Measurements from ENCODE around the gene TDRD1.

TDRD1 gene

DNA sequence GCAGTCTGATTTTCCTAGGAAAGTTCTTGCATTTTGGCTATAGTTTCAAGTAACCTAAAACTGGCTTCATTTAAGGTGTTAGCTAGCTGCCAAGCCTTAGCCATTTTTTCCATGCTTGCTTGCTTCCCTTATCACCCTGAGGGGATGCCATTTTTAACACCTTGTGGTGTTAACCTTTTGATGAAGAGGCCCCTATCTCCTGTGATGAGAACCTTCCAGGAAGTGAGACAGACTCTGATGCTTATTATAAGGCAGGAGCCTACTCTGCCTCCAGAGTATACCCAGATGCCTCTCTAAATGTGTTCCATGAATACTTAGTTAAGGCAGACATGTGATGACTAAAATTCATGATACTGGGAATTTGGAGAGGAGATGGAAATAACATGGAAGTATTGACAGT, 55.0 kb downstream of the TDRD1 start:
- DNase-seq: no peak

DNA sequence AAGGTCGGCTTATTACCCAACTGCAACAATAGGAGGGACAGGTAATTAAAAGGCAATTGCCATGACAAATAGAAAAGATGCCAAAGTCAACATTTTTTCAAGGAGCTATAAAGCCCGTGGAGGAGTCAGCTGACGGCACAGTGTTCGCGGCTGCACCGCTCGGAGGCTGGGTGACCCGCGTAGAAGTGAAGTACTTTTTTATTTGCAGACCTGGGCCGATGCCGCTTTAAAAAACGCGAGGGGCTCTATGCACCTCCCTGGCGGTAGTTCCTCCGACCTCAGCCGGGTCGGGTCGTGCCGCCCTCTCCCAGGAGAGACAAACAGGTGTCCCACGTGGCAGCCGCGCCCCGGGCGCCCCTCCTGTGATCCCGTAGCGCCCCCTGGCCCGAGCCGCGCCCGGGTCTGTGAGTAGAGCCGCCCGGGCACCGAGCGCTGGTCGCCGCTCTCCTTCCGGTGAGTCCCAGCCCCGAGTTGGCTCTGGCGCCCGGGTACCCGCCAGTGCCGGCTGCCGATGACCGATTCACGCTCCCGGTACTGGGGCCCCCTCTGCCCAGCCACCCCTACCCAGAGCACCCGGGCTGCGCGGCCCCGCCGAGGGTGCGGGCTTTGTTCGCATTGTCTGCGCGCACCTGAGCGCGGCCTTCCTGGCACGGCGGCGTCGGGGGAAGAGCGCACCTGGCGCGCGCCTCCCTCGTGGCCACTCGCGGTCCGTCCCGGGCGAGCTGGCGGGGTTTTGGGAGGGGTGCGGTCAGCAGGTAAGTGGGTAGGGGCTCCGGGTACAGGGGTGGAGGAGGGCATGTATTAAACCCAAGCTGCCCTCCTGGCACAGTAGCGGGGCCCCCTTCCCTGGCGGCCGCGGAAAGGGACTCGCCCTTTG, 60.2 kb downstream of the TDRD1 start, which contains the start of gene VWA2:
TSS of gene VWA2 (plus strand) at position 138 of the 877 bp plus-strand sequence. CDS start 9,460 bp downstream, outside the sequence.
- DNase-seq: peak in 1 of 5 experiments; percentile 11

DNA sequence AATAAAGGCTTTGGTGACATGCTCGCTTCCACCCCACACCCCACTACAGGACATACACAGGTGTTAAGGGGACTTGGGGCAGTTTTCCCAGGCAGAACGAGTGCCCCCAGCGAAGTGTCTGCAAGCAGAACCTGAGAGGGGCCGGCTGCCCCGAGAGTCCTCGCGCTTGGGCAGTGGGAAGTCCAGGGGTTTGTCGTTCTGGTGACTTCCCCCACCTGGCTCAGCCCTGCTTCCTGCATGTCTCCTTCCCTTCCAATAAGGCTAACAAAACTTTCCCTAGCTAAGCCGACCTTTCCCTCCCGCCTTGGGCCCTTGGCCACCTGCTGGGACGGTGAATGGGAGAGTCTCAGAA, 60.8 kb downstream of the TDRD1 start:
- DNase-seq: no peak

DNA sequence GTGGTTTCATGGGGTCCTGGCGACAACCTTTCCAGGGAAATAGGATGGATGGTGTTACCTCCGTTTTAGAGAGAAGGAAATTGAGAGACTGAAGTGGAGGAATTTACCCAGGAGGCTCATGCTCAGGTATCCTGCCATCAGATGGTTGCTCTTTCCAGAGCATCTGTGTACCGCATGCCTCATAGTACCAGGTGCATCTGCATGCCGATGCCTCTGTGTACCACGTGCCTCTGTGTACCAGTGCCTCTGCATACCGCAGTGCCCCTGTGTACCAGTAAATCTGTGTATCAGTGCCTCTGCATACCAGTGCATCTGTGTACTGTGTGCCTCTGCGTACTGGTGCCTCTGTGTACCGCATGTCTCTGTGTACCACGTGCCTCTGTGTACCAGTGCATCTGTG, 63.1 kb downstream of the TDRD1 start:
- no peak for DNase-seq

DNA sequence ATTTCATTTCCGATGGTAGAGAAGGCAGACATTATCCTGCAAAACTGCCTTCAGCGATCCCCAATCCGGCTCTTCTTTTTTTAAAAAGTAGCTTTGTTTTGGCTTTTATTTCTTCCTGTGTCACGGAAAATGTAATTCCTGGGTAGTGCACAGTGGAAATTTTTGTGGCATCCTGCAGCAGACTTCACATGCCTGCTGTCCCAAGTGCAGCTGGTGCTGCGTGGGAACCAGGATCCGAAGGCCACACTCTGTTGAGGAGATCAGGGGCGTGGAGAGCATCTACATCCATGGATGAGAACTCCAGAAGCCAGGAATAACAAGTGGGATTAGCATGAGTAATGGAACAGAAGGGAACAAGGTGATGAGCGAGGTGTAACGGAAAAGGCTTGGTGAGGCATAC, 64.5 kb downstream of the TDRD1 start:
- DNase-seq: no peak

DNA sequence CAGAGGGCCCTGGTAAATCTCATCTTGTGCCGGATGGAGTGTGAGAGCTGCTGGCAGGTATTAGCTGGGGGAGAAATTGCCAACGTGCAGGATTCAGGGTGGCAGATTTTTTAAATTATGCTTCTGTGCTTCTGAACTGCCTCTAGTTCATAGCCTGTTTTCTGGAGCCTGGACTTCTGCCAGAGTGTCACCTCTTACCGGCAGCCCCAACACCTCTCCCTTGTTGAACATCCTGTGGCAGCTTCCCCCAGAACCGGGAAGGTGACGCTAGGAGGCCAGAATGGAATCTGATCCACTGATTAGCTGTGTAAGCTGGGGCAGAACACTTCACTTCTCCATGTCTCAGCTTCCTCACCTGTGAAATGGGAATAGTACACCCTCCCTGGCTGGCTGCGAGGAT, 65.0 kb downstream of the TDRD1 start:
- DNase-seq: no peak

DNA sequence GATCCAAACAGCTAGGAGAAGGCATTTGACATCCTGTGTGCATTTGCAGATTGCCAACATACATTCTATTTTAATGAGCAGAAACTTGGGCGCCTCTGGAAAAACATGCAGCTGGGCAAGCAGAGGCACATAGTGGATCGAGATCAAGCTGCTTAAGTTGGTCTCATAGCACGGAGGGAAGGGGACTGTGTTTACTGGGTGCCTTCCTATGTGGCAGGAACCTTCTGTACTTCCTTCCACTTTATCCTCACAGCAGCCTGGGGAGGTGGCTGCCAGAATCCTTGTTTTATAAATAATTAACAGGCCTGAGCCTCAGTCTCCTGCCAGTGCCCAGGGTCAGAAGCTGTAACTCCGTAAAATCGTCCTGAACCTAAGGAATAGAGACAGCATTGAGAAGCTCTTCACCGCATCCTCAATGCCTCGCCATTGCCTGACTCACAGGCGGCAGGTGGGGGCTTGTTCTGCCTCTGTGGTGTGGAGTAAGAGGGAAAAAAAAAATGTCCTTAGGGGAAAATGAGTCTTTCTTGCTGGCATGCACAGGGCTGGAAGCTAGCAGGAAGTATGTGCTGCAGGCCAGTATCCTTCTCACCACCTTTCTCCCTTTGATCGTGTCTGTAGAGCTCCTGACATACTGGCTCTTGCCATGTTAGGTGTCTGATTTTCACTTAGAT, 66.1 kb downstream of the TDRD1 start:
- no peak for DNase-seq

DNA sequence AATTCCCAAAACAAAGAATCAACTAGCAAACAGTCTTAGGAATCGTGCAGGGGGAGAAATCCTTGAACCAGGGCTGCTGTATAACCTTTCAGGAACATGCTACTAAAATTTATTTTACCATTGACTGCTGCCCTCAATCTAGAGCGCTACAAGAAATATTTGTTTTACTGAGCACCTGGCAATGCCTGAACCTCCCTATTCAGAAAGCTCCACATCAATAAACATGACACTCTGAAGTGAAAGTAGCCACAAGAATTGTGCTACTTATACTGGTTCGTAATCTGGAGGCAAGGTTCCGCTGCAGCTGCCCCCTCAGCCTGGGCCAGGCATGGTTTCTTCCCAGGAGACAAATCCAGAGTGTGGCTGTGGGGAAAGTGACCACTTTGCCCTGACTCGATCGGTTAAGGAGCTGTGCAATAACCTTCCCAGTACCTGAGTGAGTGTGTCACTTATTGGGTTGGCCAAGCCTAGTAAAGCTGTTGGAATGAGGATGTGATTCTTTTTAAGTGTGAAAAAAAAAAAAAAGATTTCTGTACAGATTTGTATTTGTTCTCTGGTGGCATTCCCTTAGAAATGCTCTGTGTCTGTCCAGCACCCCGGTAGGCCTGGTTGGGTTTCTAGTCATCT, 67.6 kb downstream of the TDRD1 start:
- no peak for DNase-seq

DNA sequence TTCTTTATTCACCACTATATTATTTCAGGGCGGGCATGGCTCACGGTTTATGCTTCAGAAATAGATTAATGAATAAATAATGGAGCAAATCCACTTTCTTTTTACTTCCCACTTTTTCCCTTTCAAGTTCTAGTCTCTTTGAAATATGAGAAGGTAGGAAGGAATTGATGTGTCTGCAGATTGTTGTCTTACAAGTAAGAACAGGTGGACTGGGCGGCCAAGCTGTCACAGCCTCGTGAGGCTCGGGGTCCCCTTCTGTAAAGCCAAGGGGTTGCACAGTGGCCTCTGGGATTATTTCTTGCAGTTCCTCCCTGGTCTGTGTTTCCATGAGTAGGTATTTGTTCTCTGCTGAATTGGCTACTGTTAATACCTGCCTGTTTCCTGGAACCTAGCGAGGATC, 71.1 kb downstream of the TDRD1 start:
- DNase-seq: no peak

DNA sequence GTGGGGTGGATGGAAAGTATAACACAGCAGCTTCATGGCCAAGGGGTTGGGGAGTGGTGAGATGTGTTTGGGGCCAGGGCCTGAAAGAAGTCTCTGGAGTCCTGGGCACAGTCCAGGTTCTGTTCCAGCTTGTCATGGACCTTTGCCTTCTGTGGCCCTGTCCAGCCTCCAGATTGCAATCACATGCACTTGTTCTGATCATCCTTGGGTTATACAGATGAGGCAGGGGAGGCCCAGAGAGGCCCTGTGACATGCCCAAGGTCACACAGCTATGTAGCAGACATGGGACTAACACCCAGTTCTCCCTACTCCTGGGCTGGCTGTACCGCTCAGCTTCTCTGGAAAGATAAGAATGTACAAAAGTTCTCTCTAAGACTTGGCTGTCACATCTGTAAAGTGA, 71.6 kb downstream of the TDRD1 start:
- no peak for DNase-seq

DNA sequence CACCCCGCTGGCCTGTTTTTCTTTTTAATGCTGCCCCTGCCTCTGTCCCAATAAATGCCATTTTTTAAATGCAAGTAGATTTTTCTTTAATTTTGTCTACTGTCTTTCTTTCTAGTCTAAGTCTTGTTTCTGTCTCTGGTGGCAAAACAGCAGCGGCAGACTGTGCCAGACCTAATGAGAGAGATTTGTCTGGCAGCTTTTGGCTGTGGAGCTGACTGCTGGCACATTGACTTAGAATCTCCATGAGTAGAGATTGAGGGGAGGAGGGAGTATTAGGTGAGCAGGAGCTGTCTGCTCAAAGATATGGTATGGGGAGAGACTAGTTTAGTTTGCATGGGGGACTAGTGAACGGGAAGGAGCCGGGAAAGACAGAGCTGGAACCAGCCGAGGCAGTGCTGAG, 72.9 kb downstream of the TDRD1 start:
- no peak for DNase-seq

DNA sequence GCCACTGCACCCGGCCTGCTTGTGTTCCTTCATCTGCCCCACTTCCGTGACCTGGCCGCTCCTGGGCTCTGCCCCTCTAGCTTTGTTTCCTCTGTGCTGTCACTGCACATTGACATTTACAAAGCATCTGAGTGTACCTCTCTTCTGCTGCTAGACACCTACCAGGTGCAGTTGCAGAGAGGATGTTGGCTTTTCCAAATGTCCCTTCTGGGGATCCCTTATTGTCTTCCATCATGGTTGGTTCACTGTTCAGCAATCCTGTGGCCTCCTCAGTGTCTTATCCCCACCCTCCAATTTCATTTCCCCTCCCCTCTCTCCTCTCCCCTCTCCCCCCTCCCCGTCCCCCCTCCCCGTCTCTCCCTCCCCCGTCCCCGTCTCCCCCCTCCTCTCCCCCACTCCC, 73.7 kb downstream of the TDRD1 start:
- DNase-seq: peak in 1 of 5 experiments; percentile 5

DNA sequence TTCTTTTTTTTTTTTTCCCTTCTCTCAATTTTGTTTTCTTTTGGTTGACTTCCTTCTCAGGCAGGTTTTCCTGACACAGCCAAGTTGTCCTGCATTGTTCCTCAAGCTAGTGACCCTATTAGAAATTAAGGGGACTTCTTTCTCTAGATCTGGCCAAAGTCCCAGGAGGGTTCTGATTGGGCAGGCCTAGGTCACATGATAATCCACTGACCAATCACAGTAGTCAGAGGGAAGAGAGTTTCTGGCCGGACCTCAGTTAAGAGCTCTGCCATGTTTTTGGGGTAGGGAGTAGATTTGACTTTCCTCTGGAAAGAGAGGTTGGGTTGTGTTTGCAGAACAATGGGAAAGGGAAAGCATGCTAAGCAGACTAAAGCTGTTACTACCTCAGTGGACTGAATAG, 76.1 kb downstream of the TDRD1 start:
- no peak for DNase-seq

DNA sequence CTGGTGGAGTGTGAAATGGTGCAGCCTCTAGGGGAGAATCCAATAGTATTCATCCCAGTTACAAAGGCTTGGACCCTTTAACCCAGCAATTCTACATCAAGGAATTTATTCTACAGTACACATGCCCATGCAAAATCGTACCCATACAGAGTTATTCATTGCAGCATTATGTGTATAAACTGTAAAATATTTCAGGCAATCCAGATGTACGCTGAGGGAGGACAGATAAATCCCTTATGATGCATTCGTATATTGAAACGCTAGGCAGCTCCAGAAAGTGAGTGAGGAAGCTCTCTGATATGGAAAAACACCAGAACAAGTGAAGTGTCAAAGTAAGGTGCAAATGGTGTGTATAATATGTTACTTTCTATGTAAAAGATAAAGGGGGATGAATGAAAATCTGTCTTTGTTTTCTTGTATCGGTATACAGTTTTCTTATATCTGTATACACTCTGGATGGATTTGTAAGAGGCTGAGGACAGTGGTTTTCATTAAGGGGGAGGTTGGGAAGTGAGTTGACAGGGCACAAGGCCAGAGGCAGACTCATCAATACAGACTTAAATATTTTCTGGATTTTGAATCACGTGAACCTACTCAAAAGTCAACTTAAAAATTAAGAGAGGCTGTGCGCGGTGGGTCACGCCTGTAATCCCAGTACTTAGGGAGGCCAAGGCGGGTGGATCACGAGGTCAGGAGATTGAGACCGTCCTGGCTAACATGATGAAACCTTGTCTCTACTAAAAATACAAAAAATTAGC, 77.0 kb downstream of the TDRD1 start:
- DNase-seq: no peak

DNA sequence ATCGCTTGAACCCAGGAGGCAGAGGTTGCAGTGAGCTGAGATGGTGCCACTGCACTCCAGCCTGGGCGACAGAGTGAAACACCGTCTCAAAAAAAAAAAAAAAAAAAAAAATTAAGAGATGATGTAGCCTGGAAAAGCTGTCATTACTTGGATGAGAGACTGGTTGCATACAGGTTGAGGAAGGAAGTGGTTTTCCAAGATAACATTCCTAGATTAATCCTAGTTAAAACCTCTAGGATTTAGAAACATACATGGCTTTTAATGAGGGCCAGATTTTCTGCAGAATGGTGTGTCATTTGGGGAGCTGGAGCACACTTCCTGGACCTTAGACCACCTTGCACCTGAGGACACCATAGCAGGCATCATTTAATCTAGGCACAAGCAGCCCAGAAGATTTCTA, 77.7 kb downstream of the TDRD1 start:
- DNase-seq: no peak

DNA sequence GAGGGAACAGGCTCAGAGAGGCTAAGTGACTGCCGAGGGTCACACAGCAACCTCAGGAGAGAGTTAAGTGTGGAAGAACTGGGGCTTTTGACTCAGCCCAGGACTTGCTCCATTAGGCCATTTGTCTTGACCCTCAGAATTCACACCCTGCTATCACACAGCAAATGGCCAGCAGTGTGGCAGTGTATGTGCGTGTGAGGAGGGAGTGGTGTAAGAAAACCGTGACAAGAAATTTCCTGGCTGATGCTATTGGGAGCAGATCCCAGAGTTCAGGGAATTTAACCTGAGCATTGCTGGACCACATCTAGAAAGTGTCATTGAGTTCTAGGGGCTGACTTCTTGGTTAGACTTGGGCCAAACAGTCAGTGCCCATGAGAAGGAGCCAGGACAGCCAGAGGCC, 78.3 kb downstream of the TDRD1 start:
- no peak for DNase-seq

DNA sequence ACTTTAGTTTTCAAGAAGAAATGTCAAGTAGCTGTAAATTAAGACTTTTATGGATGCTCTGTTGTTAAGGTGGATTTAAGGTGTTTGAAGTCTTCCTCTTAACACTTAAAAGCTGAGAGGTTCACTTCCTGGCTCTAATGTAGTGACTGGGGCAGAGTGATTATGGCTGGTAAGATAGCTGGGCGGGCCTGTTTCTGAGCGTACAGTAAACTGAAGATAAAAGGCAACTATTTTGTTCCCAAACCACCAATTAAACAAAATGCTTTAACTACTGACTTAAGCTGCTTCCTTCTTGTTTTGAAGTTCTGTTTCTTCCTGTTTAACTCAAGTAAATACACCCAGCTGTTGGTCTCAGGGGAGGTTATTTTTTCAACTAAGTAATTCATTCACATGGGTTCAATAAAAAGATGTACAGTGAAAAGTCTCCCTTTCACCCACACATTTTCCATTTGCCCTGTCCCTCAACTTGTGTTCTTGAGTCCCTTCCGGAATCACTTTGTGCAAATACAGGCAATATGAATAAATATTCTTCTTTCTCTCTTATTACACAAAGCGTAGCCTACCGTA, 79.2 kb downstream of the TDRD1 start:
- no peak for DNase-seq

DNA sequence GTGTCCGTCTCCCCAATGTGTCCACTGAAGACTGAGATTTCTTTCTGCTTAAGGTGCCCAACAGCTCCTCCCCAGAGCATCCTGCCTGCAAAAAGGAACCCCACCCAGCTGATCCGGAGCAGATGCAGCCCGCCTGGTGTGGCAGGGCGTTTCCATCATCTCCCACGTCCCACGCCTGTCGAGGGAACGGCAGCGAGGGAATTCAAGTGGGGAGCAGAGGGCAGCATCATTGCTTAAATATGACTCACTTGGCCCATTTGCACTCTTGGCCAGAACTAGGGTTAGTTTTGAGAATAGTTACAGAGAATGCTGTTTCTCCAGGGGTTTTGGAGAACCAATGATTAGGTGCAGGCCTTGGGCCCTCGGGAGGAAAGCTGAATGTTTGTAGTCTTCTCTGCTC, 80.7 kb downstream of the TDRD1 start:
- no peak for DNase-seq

DNA sequence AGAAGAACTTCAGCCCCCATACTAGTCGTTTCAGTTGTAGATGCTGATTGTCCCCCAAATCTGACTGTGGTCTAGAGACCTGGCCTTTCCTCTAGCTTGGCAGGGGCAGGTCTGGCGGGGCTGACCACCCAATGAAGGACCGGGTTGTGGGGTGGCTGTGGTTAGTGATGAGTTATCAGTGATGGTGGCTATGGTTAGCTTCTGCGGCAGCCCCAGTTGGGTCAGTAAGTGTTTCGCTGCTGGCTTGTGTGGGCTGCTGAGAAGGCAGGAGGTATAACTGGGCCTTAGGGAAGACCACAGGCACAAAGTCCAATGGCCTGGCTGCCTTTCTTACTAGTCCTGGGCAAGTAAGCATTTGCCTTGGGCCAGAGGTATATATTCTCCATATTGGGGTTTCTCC, 81.2 kb downstream of the TDRD1 start:
- no peak for DNase-seq

DNA sequence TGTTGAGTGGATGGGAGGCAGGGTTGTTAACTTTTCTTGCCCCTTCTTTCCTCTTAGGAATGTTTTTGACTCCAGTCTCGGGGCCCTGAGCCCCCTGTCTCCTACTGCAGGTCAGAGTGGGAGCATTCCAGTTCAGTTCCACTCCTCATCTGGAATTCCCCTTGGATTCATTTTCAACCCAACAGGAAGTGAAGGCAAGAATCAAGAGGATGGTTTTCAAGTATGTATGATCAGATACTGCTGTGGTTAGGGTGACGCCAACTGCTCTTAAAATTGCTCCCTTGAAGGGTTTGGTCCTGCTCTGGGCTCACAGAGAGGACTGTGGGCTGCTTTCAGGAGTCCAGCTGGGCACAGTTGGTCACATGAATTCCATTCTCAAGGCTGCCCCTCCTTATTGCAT, 81.9 kb downstream of the TDRD1 start:
- DNase-seq: peak in 1 of 5 experiments; percentile 28

DNA sequence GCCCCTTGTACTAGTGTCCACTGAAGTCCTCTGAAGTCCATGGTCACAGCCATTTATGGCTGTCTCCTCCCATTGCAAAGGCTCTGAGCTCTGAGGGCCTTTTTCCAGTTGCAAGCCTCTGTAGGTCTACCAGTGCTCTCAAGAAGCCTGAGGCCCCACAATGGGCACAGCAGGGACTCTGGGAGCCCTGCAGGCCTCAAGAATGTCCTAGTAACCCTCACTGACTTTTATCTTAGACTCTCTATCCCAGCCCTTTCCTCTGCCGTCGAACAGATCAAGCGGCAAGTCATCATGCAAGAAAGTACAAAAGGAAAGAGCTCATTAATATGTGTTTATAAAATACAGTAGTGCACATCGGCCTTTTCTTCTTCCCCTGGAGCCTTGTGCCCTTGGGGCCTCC, 83.3 kb downstream of the TDRD1 start:
- DNase-seq: no peak

DNA sequence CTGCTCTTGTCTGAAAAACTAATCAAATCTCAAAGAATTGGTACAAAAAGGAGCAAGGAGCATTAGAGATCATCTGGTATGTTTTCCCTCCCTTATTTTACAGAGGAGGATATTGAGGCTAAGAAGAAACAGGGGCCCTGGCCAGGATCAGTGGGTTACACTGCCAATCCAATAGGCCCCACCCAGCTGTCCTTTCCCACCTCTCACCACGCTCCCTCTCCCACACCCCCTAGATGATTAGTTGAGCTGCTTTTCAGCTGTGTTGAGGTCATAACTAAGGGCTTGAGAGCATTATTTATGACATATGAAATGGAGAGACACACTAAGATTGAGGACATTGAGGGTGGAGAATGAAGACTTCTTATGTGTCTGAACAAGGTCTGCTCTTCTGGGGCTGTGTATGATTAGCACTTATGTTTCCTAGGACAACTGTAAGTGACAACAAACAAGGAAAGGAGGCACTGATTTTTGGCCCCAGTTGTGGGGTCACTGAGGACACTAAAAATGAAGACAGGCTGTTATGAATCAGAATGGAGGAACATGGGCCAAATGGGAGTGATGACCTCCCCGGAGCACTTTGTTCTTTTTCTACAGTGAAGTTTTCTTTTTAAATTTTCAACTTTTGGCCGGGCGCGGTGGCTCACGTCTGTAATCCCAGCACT, 86.4 kb downstream of the TDRD1 start:
- DNase-seq: no peak
